Fibroblast of pulmonary artery (primary cell): ENCODE results near the gene PSMD11.

Experiments
- DNase-seq: peaks from one replicate; pipeline ENCODE4 v3.0.0-alpha.2; 2010; ENCODE audit warnings: low read depth
- H3K4me3 ChIP-seq: replicated peaks from 2 replicates; pipeline ENCODE4 v1.5.1; 2011; ENCODE audit warnings: low read depth, mild to moderate bottlenecking, control low read depth, low read length, moderate library complexity
- CTCF ChIP-seq: IDR thresholded peaks from 2 replicates; pipeline ENCODE4 v1.5.1; 2011; ENCODE audit warnings: mild to moderate bottlenecking, control low read depth, low read length, inconsistent platforms; ENCODE audit errors: missing control alignments

The PSMD11 gene

DNA sequence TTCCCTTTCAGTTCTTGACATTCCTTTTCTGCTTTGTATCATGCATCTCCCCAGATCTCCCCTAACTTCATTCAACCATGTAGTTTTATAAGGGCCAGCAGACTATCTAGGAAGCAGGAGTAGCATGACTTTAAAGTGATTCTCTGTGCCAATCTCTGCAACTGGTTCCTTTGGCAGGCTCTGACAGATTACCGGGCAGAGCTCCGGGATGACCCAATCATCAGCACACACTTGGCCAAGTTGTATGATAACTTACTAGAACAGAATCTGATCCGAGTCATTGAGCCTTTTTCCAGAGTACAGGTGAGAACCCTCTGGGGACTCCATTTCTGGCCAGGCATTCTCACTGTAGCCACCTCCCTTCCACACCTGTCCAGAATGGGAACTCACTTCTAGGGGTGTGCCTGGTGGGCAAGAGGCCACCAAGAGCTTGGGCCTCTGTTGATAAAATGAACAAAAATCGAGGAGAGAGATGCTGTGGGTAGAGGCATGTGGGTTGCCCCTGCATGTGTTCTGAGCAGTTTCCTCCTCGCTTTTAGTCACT lies 34.8 kb downstream of the PSMD11 start:
- H3K4me3 ChIP-seq: no peak overlapping the region
- no peak for TF ChIP-seq CTCF
- no peak for DNase-seq

DNA sequence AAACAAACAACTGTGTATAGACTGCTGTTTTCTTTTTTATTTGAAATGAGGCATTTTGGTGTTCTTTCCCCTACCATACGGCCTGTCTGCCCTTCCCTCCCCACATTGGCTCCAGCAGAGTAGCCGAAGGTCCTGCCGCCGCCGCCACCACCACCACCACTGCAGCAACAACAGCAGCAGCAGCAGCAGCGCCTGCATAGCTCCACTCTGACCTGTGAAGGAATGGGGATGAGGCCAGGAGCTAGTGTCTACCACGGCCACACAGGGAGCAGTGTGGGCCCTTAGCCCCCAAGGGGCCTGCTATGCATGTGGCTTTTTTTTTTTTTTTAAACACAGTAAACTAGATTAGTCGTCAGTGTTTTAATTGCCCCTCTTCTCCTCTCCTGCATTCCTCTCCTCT lies 36.9 kb downstream of the PSMD11 start:
- no peak overlapping the region for H3K4me3 ChIP-seq
- no peak for TF ChIP-seq CTCF
- no peak for DNase-seq

DNA sequence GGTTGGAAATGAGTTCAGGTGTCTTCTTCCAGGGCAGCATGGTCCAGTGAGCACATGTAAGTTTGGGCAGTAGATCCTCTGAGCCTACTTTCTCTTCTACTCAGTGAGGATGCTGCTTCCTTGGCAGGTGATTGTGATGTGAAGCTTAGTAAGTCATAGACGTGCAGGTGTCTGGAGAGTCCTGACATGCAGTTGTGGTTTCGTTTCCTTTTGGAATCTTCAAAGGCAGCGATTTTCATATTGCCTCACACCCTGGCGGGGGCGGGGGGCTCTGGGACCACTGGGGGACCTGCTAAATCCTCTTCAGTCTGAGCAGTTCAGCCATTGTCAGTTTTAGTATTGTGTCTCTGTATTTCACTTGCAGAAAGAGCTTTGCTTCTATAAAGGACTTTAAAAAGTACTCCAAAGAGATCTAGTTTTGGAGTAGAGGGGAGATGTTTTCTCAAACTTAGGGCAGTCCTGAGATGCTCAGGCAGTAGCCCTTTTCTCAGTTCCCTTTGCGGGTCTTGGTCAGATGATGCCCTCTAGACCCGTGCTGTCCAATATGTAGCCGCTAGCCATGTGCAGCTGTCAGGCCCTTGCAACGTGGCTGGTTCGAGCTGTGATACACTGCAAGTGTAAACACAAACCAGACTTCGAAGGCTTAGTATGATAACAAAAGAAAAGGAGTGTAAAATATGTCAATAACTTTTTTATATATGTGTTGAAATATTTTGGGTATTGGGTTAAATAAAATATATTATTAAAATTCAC lies 38.4 kb downstream of the PSMD11 start:
- DNase-seq: no peak
- H3K4me3 ChIP-seq: no peak overlapping the region

GRCh38 chr17:32483451-32484019 lies 39.2 kb downstream of the PSMD11 start:
- no peak overlapping the region for H3K4me3 ChIP-seq
- peak; percentile 66 for TF ChIP-seq CTCF
- peak; percentile 74 for DNase-seq

More for the DNA sequence above, 38.4 kb downstream of the PSMD11 start:
- no peak for TF ChIP-seq CTCF

DNA sequence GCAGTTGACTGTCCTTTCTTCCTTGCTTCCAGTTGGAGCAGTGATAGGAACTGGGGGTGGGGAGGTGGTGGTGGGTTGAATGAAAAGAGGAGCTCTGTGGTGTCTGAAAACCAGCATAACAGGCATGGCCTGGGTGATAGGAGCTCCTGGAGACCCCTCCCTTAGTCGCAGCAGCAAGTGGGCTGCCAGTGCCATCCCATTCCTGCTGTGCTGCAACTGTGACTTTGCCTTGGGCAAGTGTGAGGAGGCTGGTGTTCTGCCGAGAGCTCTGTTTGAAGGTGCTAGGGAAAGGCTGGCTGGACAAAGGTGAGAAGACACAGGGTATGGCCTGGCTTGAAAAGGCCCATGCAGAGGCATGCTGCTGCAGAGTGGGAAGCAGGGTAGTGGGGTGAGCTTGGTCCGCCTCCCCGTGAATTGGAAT lies 39.7 kb downstream of the PSMD11 start:
- DNase-seq: no peak
- no peak overlapping the region for H3K4me3 ChIP-seq
- TF ChIP-seq CTCF: no peak

GRCh38 chr17:32484628-32485027 lies 40.3 kb downstream of the PSMD11 start:
- TF ChIP-seq CTCF: no peak
- no peak for DNase-seq
- no peak overlapping the region for H3K4me3 ChIP-seq
